H1 (cell line): ENCODE measurements around the gene OS9. TPM values are rescaled to one million over a fixed set of nuclear protein-coding genes. Genes with fewer than 3 reads are reported as not detected.
"Not testable (repeated sequence)": the region's sequence is repeated elsewhere in the genome, so short reads cannot be mapped to it uniquely, and the experiment has no call there.

Source experiments
- CTCF ChIA-PET: fragments of 300-600 bp; sonication (Branson Sonifier 250); formaldehyde crosslinking; loops from one replicate; lab custom pipeline; 2021; ENCODE audit not compliant: partially characterized antibody; lab: Charles Lee
- POLR2A ChIA-PET: fragments of 300-600 bp; sonication (Branson Sonifier 250); formaldehyde crosslinking; loops from one replicate; lab custom pipeline; 2021; ENCODE audit warnings: inconsistent platforms; ENCODE audit not compliant: partially characterized antibody; lab: Charles Lee
- DNase-seq, 2 experiments: peaks; one replicate each; pipeline versions ENCODE4 v3.0.0 to v3.0.0-alpha.2; 2010 to 2022; ENCODE audit warnings: low spot score in 2 of 2, low read depth in 1 of 2, mixed read lengths in 1 of 2
- FAIRE-seq: peaks from 2 replicates; lab custom pipeline; 2011; peaks lifted over from hg19 to GRCh38; lab: Jason Lieb, UNC
- H2AFZ ChIP-seq: 2 replicates; pipeline ENCODE4 v1.8.1; 2012; ENCODE audit warnings: low read length, inconsistent platforms
- H2AK5ac ChIP-seq: 2 replicates; pipeline ENCODE4 v1.6.1; 2013; ENCODE audit warnings: low read depth, low read length
- H2BK120ac ChIP-seq: replicated peaks from 2 replicates; pipeline ENCODE3; 2013; ENCODE audit warnings: low read depth, low read length, inconsistent platforms
- H2BK12ac ChIP-seq: 2 replicates; pipeline ENCODE4 v1.6.1; 2013; ENCODE audit warnings: low read depth, low read length
- H2BK15ac ChIP-seq: 2 replicates; pipeline ENCODE4 v1.6.1; 2013; ENCODE audit warnings: low read length
- H2BK20ac ChIP-seq: 2 replicates; pipeline ENCODE4 v1.6.1; 2013; ENCODE audit warnings: low read length
- H2BK5ac ChIP-seq: 2 replicates; pipeline ENCODE4 v1.6.1; 2013; ENCODE audit warnings: low read depth, low read length
- H3K14ac ChIP-seq: 2 replicates; pipeline ENCODE4 v1.6.1; 2013; ENCODE audit warnings: inconsistent platforms; ENCODE audit not compliant: insufficient read length
- H3K18ac ChIP-seq: 2 replicates; pipeline ENCODE4 v1.6.1; 2013; ENCODE audit warnings: low read length; ENCODE audit errors: extremely low read depth
- H3K23ac ChIP-seq: 2 replicates; pipeline ENCODE4 v1.6.1; 2013; ENCODE audit warnings: inconsistent platforms; ENCODE audit not compliant: insufficient read length
- H3K23me2 ChIP-seq: 2 replicates; pipeline ENCODE4 v1.6.1; 2013; ENCODE audit warnings: low read depth, low read length
- H3K27ac ChIP-seq: 2 replicates; pipeline ENCODE4 v1.6.1; 2011; ENCODE audit warnings: low read depth, low read length, inconsistent platforms
- H3K27me3 ChIP-seq, 4 experiments: replicated peaks in 1 of 4; 1 replicate in 1 of 4; 2 replicates in 3 of 4; pipeline versions ENCODE4 v1.6.1 to v1.8.1; 2011 to 2013; ENCODE audit warnings: low read length in 3 of 4, mild to moderate bottlenecking in 3 of 4, inconsistent platforms in 2 of 4, mixed read lengths in 2 of 4, moderate library complexity in 1 of 4; ENCODE audit not compliant: control insufficient read depth in 3 of 4, insufficient read depth in 3 of 4; ENCODE audit errors: extremely low read depth in 1 of 4
- H3K36me3 ChIP-seq, 4 experiments: 2 replicates each; pipeline versions ENCODE4 v1.6.1 to v1.8.1; 2011 to 2013; ENCODE audit warnings: mild to moderate bottlenecking in 4 of 4, low read length in 3 of 4, moderate library complexity in 2 of 4, control low read depth in 1 of 4, inconsistent platforms in 1 of 4; ENCODE audit not compliant: insufficient read depth in 4 of 4, control insufficient read depth in 2 of 4
- H3K4ac ChIP-seq: replicated peaks from 2 replicates; pipeline ENCODE3; 2013; ENCODE audit warnings: low read length, low read depth, mixed read lengths, inconsistent platforms; ENCODE audit not compliant: insufficient read length
- H3K4me1 ChIP-seq, 4 experiments: replicated peaks in 1 of 4; 1 replicate in 1 of 4; 2 replicates in 3 of 4; pipeline versions ENCODE4 v1.6.1 to v1.8.1; 2011 to 2013; ENCODE audit warnings: low read length in 3 of 4, inconsistent platforms in 2 of 4, mixed read lengths in 1 of 4; ENCODE audit not compliant: insufficient read depth in 4 of 4, control insufficient read depth in 3 of 4
- H3K4me2 ChIP-seq, 2 experiments: 2 replicates each; pipeline versions ENCODE4 v1.6.1 to v1.8.1; 2011 to 2013; ENCODE audit warnings: low read depth in 2 of 2, low read length in 2 of 2, control low read depth in 1 of 2, inconsistent platforms in 1 of 2, mild to moderate bottlenecking in 1 of 2; ENCODE audit not compliant: insufficient read depth in 1 of 2
- H3K4me3 ChIP-seq, 4 experiments: fragments of 200-600, 300-600 bp in 1 of 4; sonication (generic), shearing (Covaris generic), sonication (Bioruptor Twin) in 1 of 4; 2 replicates each; pipeline versions ENCODE4 v1.5.1 to v1.8.1; 2011 to 2016; ENCODE audit warnings: low read length in 4 of 4, low read depth in 3 of 4, control low read depth in 2 of 4, inconsistent platforms in 2 of 4, mild to moderate bottlenecking in 2 of 4, mixed read lengths in 1 of 4, moderate library complexity in 1 of 4; ENCODE audit not compliant: insufficient read depth in 2 of 4; ENCODE audit errors: extremely low read depth in 1 of 4
- H3K56ac ChIP-seq: replicated peaks from 2 replicates; pipeline ENCODE3; 2013; ENCODE audit warnings: low read depth, mild to moderate bottlenecking, mixed read lengths, low read length, inconsistent platforms; ENCODE audit not compliant: insufficient read length
- H3K79me1 ChIP-seq: 2 replicates; pipeline ENCODE4 v1.6.1; 2013; ENCODE audit warnings: low read depth, low read length, control low read depth
- H3K79me2 ChIP-seq, 2 experiments: 2 replicates each; pipeline versions ENCODE4 v1.6.1 to v1.8.1; 2012 to 2013; ENCODE audit warnings: low read length in 2 of 2, mild to moderate bottlenecking in 2 of 2, inconsistent platforms in 1 of 2; ENCODE audit not compliant: insufficient read depth in 2 of 2, control insufficient read depth in 1 of 2
- H3K9ac ChIP-seq, 4 experiments: replicated peaks in 1 of 4; 1 replicate in 1 of 4; 2 replicates in 3 of 4; pipeline versions ENCODE4 v1.6.1 to v1.8.1; 2011 to 2013; ENCODE audit warnings: low read depth in 3 of 4, low read length in 3 of 4, control low read depth in 2 of 4, mild to moderate bottlenecking in 2 of 4, moderate library complexity in 2 of 4, inconsistent platforms in 1 of 4; ENCODE audit errors: extremely low read depth in 1 of 4
- H3K9me3 ChIP-seq, 2 experiments: 2 replicates each; pipeline versions ENCODE4 v1.6.1 to v1.8.1; 2012 to 2013; ENCODE audit warnings: mild to moderate bottlenecking in 2 of 2, moderate library complexity in 2 of 2, control low read depth in 1 of 2, inconsistent platforms in 1 of 2, low read depth in 1 of 2, low read length in 1 of 2, mixed read lengths in 1 of 2; ENCODE audit not compliant: insufficient read depth in 2 of 2
- H4K20me1 ChIP-seq, 2 experiments: replicated peaks in 1 of 2; 2 replicates each; pipeline versions ENCODE3 to v1.8.1; 2011 to 2013; ENCODE audit warnings: inconsistent platforms in 2 of 2, low read length in 2 of 2, mild to moderate bottlenecking in 1 of 2; ENCODE audit not compliant: insufficient read depth in 2 of 2, control insufficient read depth in 1 of 2
- H4K5ac ChIP-seq: 2 replicates; pipeline ENCODE4 v1.6.1; 2013; ENCODE audit warnings: low read length, low read depth, mixed read lengths, inconsistent platforms; ENCODE audit not compliant: insufficient read length
- H4K8ac ChIP-seq: 2 replicates; pipeline ENCODE4 v1.8.0; 2013; ENCODE audit warnings: mild to moderate bottlenecking, moderate library complexity, low read length, inconsistent platforms; ENCODE audit not compliant: insufficient read depth; ENCODE audit errors: extremely low read depth
- H4K91ac ChIP-seq: replicated peaks from 2 replicates; pipeline ENCODE3; 2013; ENCODE audit warnings: low read length, mixed read lengths, inconsistent platforms; ENCODE audit not compliant: insufficient read length
- WGBS, 2 experiments: shearing (Covaris generic) in 1 of 2; methylation state at CpG; one replicate each; pipeline versions ENCODE4 v1.1.6 to v1.1.7; 2013 to 2015; ENCODE audit warnings: low lambda C conversion rate in 2 of 2, mixed read lengths in 2 of 2, inconsistent platforms in 1 of 2, low coverage in 1 of 2, missing lambda C conversion rate in 1 of 2; ENCODE audit not compliant: insufficient replicate concordance in 2 of 2, insufficient coverage in 1 of 2, insufficient read length in 1 of 2; ENCODE audit errors: extremely low coverage in 1 of 2, missing lambda C conversion rate in 1 of 2; 5-methylcytosine and 5-hydroxymethylcytosine counted together
- polyA plus RNA-seq, 7 experiments: library from polyadenylated mRNA; depleted of rRNA in 3 of 7; stranded (reverse) in 5 of 7; unstranded in 2 of 7; fragments of >200 nt in 5 of 7; fragments of 200-250 nt in 2 of 7; gene quantifications; 1 replicate in 5 of 7; 2 replicates in 1 of 7; 4 replicates in 1 of 7; pipeline versions ENCODE4 v1.2.1 to v1.2.3, GENCODE V29; 2011 to 2013; ENCODE audit warnings: missing spikeins in 2 of 7, mixed read lengths in 2 of 7
- total RNA-seq: library from RNA; stranded (reverse); fragmentation: NEBNext Ultra II Directional; extraction: Animal tissue kit (Norgen Biotek cat#: 25700); gene quantifications from 2 replicates; pipeline ENCODE4 v1.2.1, GENCODE V29; 2021

OS9 gene
- total and polyA plus RNA-seq, 2 of the 8 experiments (the other 6 are each of a cell fraction or from before 2014, with no cell fraction given) = 71.0 to 108 TPM

DNA sequence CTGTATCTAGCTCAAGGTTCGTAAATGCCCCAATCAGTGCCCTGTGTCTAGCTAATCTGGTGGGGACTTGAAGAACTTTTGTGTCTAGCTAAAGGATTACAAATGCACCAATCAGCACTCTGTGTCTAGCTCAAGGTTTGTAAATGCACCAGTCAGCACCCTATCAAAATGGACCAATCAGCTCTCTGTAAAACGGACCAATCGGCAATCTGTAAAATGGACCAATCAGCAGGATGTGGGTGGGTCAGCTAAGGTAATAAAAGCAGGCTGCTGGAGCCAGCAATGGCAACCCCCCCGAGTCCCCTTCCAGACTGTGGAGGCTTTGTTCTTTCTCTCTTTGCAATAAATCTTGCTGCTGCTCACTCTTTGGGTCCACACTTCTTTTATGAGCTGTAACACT is 37.5 kb upstream of the OS9 start:
- peaks cover 31 to 40% of the 10 kb centered on the region in 2 experiments for H3K9me3 ChIP-seq
- H3K14ac ChIP-seq, H3K4me1 ChIP-seq, H3K4ac ChIP-seq, H4K91ac ChIP-seq, H3K4me2 ChIP-seq, H2BK20ac ChIP-seq, H3K23me2 ChIP-seq, H3K36me3 ChIP-seq, H3K79me1 ChIP-seq, H2BK5ac ChIP-seq, H3K56ac ChIP-seq, H4K8ac ChIP-seq, H3K18ac ChIP-seq, POLR2A ChIA-PET, H2AFZ ChIP-seq, DNase-seq, H3K79me2 ChIP-seq, FAIRE-seq, H2AK5ac ChIP-seq, H4K20me1 ChIP-seq, H3K9ac ChIP-seq, H2BK15ac ChIP-seq, H3K27me3 ChIP-seq, H2BK120ac ChIP-seq, H3K4me3 ChIP-seq, H2BK12ac ChIP-seq, H4K5ac ChIP-seq, H3K27ac ChIP-seq, H3K23ac ChIP-seq: not testable (repeated sequence)
- 77% methylated on average over 4 of the region's 4 CpGs; no CpG with 5 or more reads in 1 of the 2 experiments for WGBS, 2 experiments
- CTCF ChIA-PET = interaction anchor here (0.7 to 2.6 kb wide), 6 partner anchors 12 to 79 kb away, joined by 3 to 11 read pairs (median 4); partner anchors contain the start of gene OS9
